ENCODE measurements around the gene CYP2S1.
"Not testable (repeated sequence)": the region's sequence is repeated elsewhere in the genome, so short reads cannot be mapped to it uniquely, and the experiment has no call there.

Gene CYP2S1

GRCh38 chr19:41226053-41226873 is 33.2 kb downstream of the CYP2S1 start:
- peak; percentile 18 for DNase-seq (ENCODE audit: low spot score)

- DNase-seq (ENCODE audit: low spot score), result no peak
Observed at GRCh38 chr19:41226874-41227390, 33.9 kb downstream of the CYP2S1 start.

GRCh38 chr19:41228486-41228885 is 35.5 kb downstream of the CYP2S1 start:
- no peak for DNase-seq (ENCODE audit: low spot score)

GRCh38 chr19:41229338-41229737 is 36.3 kb downstream of the CYP2S1 start:
- DNase-seq (ENCODE audit: low spot score), result not testable (repeated sequence)

GRCh38 chr19:41230067-41230857 is 37.2 kb downstream of the CYP2S1 start:
- DNase-seq (ENCODE audit: low spot score), result no peak

- no peak for DNase-seq (ENCODE audit: low spot score)
Observed at GRCh38 chr19:41232686-41233085, 39.7 kb downstream of the CYP2S1 start.

GRCh38 chr19:41233748-41234240 is 40.8 kb downstream of the CYP2S1 start:
- DNase-seq (ENCODE audit: low spot score), result no peak

- DNase-seq (ENCODE audit: low spot score), result no peak
Observed at GRCh38 chr19:41234512-41235168, 41.6 kb downstream of the CYP2S1 start.

GRCh38 chr19:41235480-41235879 is 42.5 kb downstream of the CYP2S1 start:
- DNase-seq (ENCODE audit: low spot score), result no peak

GRCh38 chr19:41238244-41238643 is 45.2 kb downstream of the CYP2S1 start:
- no peak for DNase-seq (ENCODE audit: low spot score)

GRCh38 chr19:41239363-41239762 is 46.3 kb downstream of the CYP2S1 start:
- DNase-seq (ENCODE audit: low spot score), result no peak

- no peak for DNase-seq (ENCODE audit: low spot score)
Observed at GRCh38 chr19:41239961-41240574, 47.0 kb downstream of the CYP2S1 start.

GRCh38 chr19:41241859-41242258 is 48.8 kb downstream of the CYP2S1 start:
- no peak for DNase-seq (ENCODE audit: low spot score)

- DNase-seq (ENCODE audit: low spot score), result no peak
Observed at GRCh38 chr19:41244117-41244516, 51.1 kb downstream of the CYP2S1 start.

- no peak for DNase-seq (ENCODE audit: low spot score)
Observed at GRCh38 chr19:41245843-41246242, 52.8 kb downstream of the CYP2S1 start.

GRCh38 chr19:41248895-41249294 is 55.9 kb downstream of the CYP2S1 start:
- DNase-seq (ENCODE audit: low spot score), result no peak

- no peak for DNase-seq (ENCODE audit: low spot score)
Observed at GRCh38 chr19:41249707-41250423, 56.8 kb downstream of the CYP2S1 start.

- DNase-seq (ENCODE audit: low spot score), result no peak
Observed at GRCh38 chr19:41253660-41254059, 60.6 kb downstream of the CYP2S1 start.

GRCh38 chr19:41255171-41255570 is 62.2 kb downstream of the CYP2S1 start:
- no peak for DNase-seq (ENCODE audit: low spot score)

All from CD4-positive, alpha-beta T cell treated with Interleukin-15 for 4 hours (primary cell).